ENCODE measurements around the gene CCDC136. TPM values are rescaled to one million over a fixed set of nuclear protein-coding genes. Genes with fewer than 3 reads are reported as not detected.

CCDC136 gene
- total RNA-seq, 2 experiments from 2014 or later = 11.7 to 33.5 TPM

DNA sequence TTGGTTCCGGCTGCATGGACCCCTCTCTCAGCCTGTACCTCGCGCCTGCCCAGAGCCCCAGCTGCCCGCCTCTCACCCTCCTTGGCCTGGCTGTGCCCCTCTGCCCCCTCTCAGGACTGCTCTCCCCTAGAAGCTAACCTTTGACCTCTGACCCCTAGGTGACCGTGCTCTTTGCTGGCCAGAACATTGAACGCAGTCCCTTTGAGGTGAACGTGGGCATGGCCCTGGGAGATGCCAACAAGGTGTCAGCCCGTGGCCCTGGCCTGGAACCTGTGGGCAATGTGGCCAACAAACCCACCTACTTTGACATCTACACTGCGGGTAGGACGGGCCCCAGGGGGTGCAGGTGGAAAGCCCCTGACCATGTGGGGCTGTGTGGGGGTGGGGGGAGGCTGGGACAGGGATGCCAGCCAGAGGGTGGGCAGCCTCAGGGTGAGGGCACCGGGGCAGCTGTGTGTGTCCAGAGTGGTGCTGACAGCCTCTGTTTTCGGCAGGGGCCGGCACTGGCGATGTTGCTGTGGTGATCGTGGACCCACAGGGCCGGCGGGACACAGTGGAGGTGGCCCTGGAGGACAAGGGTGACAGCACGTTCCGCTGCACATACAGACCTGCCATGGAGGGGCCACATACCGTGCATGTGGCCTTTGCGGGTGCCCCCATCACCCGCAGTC is 46.5 kb downstream of the CCDC136 start:
- BruUV-seq (replicated peaks) = no TSS peak
- TF ChIP-seq EZH2phosphoT487 (IDR thresholded peaks at IDR 0.05; ENCODE audit: borderline replicate concordance, low read depth, low read length) = no peak
- TF ChIP-seq, protein P1, sequence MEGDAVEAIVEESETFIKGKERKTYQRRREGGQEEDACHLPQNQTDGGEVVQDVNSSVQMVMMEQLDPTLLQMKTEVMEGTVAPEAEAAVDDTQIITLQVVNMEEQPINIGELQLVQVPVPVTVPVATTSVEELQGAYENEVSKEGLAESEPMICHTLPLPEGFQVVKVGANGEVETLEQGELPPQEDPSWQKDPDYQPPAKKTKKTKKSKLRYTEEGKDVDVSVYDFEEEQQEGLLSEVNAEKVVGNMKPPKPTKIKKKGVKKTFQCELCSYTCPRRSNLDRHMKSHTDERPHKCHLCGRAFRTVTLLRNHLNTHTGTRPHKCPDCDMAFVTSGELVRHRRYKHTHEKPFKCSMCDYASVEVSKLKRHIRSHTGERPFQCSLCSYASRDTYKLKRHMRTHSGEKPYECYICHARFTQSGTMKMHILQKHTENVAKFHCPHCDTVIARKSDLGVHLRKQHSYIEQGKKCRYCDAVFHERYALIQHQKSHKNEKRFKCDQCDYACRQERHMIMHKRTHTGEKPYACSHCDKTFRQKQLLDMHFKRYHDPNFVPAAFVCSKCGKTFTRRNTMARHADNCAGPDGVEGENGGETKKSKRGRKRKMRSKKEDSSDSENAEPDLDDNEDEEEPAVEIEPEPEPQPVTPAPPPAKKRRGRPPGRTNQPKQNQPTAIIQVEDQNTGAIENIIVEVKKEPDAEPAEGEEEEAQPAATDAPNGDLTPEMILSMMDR (conservative IDR thresholded peaks at IDR 0.05; ENCODE audit: low read length) = no peak

DNA sequence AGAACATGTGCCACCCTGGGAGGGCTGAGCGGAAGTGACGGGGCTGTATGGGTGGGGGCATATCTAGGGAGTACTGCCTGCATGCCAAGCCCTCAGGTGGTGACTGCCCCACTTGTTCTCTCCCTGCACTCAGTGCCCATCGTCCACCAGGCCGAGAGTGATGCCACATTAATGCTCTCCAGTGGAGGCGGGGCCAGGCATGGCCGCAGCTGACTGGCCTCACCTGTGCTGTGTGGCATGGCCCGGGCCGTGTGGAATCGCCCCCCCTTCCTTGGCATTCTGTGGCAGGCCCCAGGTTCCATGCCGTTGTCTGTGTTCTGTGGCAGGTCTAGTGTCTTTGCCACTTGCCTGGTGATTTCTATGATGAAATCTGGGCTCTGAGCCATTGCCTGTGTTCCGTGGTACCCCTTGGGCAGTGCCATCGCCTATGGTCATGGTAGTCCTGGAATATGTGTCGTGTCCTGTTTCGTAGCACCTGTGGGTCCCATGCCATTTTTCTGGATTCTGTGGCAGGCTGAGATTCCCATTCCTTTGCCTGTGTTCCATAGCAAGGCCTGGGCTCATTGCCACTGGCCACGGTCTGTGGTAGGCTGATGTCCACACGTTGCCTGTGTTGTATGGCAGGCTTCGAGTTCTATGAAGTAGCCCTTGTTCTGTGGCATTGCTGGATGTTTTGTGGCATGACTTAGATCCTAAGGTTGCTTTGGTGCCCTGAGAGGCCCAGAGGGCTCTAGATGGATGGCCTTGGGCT is 47.4 kb downstream of the CCDC136 start:
- intact Hi-C loops (cut with micrococcal nuclease; ENCODE audit: unreplicated experiment) = no loop called here
- Histone ChIP-seq H2AFZ (ENCODE audit: low read length) (no peak overlapping the region), H4K20me1 (ENCODE audit: insufficient read depth, low read length) (no peaks in the 10 kb centered on the region), H3K4me3 (ENCODE audit: low read depth, low read length, poor library complexity, severe bottlenecking) (no peak overlapping the region), H3K4me1 (ENCODE audit: insufficient read depth, low read length, poor library complexity, severe bottlenecking) (peaks cover 3% of the 10 kb centered on the region), H3K27ac (ENCODE audit: low read depth, low read length, poor library complexity, severe bottlenecking) (no peak overlapping the region), H3K36me3 (ENCODE audit: insufficient read depth, low read length) (no peaks in the 10 kb centered on the region), H3K9me3 (ENCODE audit: low read length) (no peaks in the 10 kb centered on the region), H3K79me2 (ENCODE audit: insufficient read depth, low read depth, low read length) (no peaks in the 10 kb centered on the region), H3K9me2 (ENCODE audit: insufficient read depth, low read length) (no peaks in the 10 kb centered on the region), H3K4me2 (ENCODE audit: low read length) (no peak overlapping the region)
- ChIA-PET POLR2A (interaction anchor here (0.7 kb wide), 1 partner anchor 26 kb away, joined by 3 read pairs; no protein-coding TSS in a partner anchor), CTCF (ENCODE audit: unreplicated experiment) (no interaction called here)
- DNase-seq (ENCODE audit: low spot score) = no peak
- no TSS peak for BruUV-seq (replicated peaks)
- TF ChIP-seq EZH2phosphoT487 (IDR thresholded peaks at IDR 0.05; ENCODE audit: borderline replicate concordance, low read depth, low read length) = no peak

More for the DNA sequence above, 46.5 kb downstream of the CCDC136 start:
- Histone ChIP-seq H3K4me2 (ENCODE audit: low read length) (no peak overlapping the region), H3K79me2 (ENCODE audit: insufficient read depth, low read depth, low read length) (no peaks in the 10 kb centered on the region), H3K4me3 (ENCODE audit: low read depth, low read length, poor library complexity, severe bottlenecking) (no peak overlapping the region), H4K20me1 (ENCODE audit: insufficient read depth, low read length) (no peaks in the 10 kb centered on the region), H3K4me1 (ENCODE audit: insufficient read depth, low read length, poor library complexity, severe bottlenecking) (peaks cover 3% of the 10 kb centered on the region), H2AFZ (ENCODE audit: low read length) (no peak overlapping the region), H3K36me3 (ENCODE audit: insufficient read depth, low read length) (no peaks in the 10 kb centered on the region), H3K27ac (ENCODE audit: low read depth, low read length, poor library complexity, severe bottlenecking) (no peak overlapping the region), H3K9me3 (ENCODE audit: low read length) (no peaks in the 10 kb centered on the region), H3K9me2 (ENCODE audit: insufficient read depth, low read length) (no peaks in the 10 kb centered on the region)
- ChIA-PET POLR2A (no interaction called here), CTCF (ENCODE audit: unreplicated experiment) (no interaction called here)
- intact Hi-C loops (cut with micrococcal nuclease; ENCODE audit: unreplicated experiment) = no loop called here
- no peak for DNase-seq (ENCODE audit: low spot score)

DNA sequence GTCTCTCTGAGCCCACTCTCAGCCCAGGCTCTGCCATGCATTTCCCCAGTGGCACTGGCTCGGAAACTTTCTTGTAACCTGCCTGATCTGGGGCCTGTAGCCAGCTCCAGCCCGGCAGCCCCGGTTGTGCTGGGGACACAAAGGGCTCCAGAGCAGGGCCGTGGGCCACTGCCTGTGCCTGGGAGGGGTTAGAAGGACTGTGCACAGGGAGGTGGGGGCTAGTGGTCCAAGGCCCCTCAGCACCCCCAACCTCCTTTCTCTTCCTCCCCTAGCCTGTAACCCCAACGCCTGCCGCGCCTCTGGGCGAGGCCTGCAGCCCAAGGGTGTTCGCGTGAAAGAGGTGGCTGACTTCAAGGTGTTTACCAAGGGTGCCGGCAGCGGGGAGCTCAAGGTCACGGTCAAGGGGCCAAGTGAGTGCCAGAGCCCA is 48.0 kb downstream of the CCDC136 start:
- no peak overlapping the region for H3K4me2 ChIP-seq (ENCODE audit: low read length)
- TF ChIP-seq, protein P1 (conservative IDR thresholded peaks at IDR 0.05; ENCODE audit: low read length) = no peak
- TF ChIP-seq EZH2phosphoT487 (IDR thresholded peaks at IDR 0.05; ENCODE audit: borderline replicate concordance, low read depth, low read length) = no peak
- no peaks in the 10 kb centered on the region for H4K20me1 ChIP-seq (ENCODE audit: insufficient read depth, low read length)
- ChIA-PET CTCF (ENCODE audit: unreplicated experiment) (no interaction called here), POLR2A (interaction anchor here (0.7 kb wide), 1 partner anchor 27 kb away, joined by 3 read pairs; no protein-coding TSS in a partner anchor)
- no peaks in the 10 kb centered on the region for H3K9me3 ChIP-seq (ENCODE audit: low read length)
- no peak for DNase-seq (ENCODE audit: low spot score)
- BruUV-seq (replicated peaks) = no TSS peak
- no peaks in the 10 kb centered on the region for H3K79me2 ChIP-seq (ENCODE audit: insufficient read depth, low read depth, low read length)
- no peak overlapping the region for H3K27ac ChIP-seq (ENCODE audit: low read depth, low read length, poor library complexity, severe bottlenecking)
- intact Hi-C loops (cut with micrococcal nuclease; ENCODE audit: unreplicated experiment) = loop anchor here (5.0 kb wide), 1 partner anchor 373 kb away; no protein-coding TSS in a partner anchor
- H3K4me3 ChIP-seq (ENCODE audit: low read depth, low read length, poor library complexity, severe bottlenecking) = no peak overlapping the region
- peaks cover 3% of the 10 kb centered on the region for H3K4me1 ChIP-seq (ENCODE audit: insufficient read depth, low read length, poor library complexity, severe bottlenecking)
- H3K36me3 ChIP-seq (ENCODE audit: insufficient read depth, low read length) = no peaks in the 10 kb centered on the region
- H3K9me2 ChIP-seq (ENCODE audit: insufficient read depth, low read length) = no peaks in the 10 kb centered on the region
- H2AFZ ChIP-seq (ENCODE audit: low read length) = no peak overlapping the region

All from OCI-LY7 (cell line).